Right ventricle myocardium superior (tissue), 1 donor: ENCODE results near the gene NSA2. TPM values are rescaled to one million over a fixed set of nuclear protein-coding genes. Genes with fewer than 3 reads are reported as not detected.

ENCODE experiments used
- ATAC-seq: fragments of 200-7000 bp; cut with Tn5 transposase; one replicate; pipeline ENCODE4 v1.9.1; 2020; ENCODE audit warnings: mild to moderate bottlenecking; ENCODE audit not compliant: poor library complexity
- DNase-seq: peaks from one replicate; pipeline ENCODE4 v3.0.0-alpha.2; 2020
- intact Hi-C: fragments of 100-400 bp; cut with DNase I; formaldehyde crosslinking; loops from one replicate; pipeline ENCODE4 v1.11.2; 2022
- total RNA-seq: library from RNA; stranded (reverse); fragmentation: NEBNext Ultra II Directional; extraction: Animal tissue kit (Norgen Biotek cat#: 25700); gene quantifications from one replicate; pipeline ENCODE4 v1.2.1, GENCODE V29; 2021
- donor health status: DM: no; HTN: yes; CAD: no; lungs with severe emphysema.

Gene NSA2
- total RNA-seq, 1 donor from 2014 or later, result 35.1 TPM

GRCh38 chr5:74798977-74799911 is 32.2 kb downstream of the NSA2 start:
- intact Hi-C loops, result no loop called here
- DNase-seq (no peak), ATAC-seq (no peak)

DNA sequence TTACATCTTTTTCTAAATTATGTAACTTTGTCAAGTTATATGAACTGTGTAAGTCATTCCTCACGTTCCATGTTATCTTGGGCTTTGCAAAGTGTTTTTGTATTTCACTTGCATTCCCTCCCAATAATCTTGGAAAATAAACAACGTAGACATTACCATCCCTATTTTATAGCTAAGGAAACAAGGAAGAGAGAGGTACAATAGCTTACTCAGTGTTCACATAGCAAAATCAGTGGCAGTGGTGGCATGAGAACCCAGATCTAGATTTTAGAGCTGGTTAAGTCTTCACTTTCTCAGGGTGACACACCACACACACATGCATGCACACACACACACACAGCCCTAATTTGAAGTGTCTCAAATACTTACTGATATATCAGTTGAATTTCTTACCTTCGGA is 34.1 kb downstream of the NSA2 start:
- ATAC-seq (no peak), DNase-seq (no peak)
- intact Hi-C loops, result no loop called here

DNA sequence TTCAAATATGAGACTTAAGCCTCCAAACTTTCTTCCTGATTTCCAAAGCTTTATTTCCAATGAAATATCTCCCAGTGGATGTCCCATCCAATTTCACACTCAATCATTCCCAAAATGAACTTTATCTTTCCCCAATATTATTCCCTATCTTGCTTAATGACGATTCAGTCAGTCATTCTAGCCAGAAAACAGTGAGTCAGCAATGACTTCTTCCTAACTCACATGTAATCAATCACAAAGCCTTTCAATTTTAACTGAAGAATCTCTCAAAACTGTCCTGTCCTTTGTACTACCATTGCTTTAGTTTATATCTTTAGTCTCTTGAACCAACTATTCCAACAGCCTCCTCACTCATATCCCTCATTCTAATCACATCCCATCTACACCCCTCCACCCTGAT is 34.9 kb downstream of the NSA2 start:
- DNase-seq (no peak), ATAC-seq (no peak)
- intact Hi-C loops, result no loop called here

- ATAC-seq (no peak), DNase-seq (no peak)
- intact Hi-C loops, result no loop called here
These were observed 43.9 kb downstream of the NSA2 start for GRCh38 chr5:74810915-74811314.

DNA sequence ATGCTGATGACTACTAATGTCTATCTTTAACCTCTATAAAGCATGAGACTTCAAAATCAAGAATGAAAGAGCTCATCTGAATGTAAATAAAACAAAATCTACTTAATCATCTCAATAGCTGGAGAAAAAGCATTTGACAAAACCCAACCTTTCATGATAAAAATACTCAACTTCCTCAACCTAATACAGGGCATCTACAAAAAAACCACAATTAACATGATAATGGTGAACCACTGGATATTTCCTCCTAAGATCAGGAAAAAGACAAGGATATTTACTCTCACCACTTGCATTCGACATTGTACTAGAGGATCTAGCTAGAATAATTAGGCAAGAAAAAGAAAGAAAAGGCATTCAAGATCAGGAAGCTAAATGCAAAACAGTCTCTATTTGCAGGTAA is 49.8 kb downstream of the NSA2 start:
- intact Hi-C loops, result no loop called here
- no peak for DNase-seq
- no peak for ATAC-seq

DNA sequence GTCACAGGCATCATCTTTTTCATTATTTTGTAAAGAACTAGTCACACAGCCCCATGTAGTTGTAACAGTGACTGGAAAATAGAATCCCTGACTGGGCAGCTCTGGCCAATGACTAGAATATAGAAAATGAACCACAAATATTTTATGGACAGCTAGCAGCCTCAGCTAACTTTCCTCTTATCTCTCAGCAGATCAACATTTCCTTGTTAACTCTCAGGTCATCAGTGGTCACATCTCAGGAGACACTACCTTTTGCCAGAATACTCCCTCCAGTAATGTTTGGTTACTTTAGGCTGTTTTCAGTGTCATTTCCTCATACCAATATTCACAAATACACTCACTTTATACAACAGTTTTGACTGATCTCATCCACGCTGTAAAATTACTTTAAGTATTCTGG is 55.2 kb downstream of the NSA2 start:
- no peak for ATAC-seq
- intact Hi-C loops, result no loop called here
- no peak for DNase-seq

GRCh38 chr5:74829413-74829812 is 62.4 kb downstream of the NSA2 start:
- ATAC-seq, result no peak
- DNase-seq, result no peak
- intact Hi-C loops, result no loop called here

Other genes starting within 250 kb of the NSA2 start
- 2.3 TPM for gene ENC1, start 126.5 kb upstream of the NSA2 start, total RNA-seq
- gene HEXB, start 82.0 kb upstream of the NSA2 start, total RNA-seq, result 83.6 TPM
- gene GFM2, start 132 bp upstream of the NSA2 start, total RNA-seq, result 42.3 TPM
- gene FAM169A, start 99.1 kb downstream of the NSA2 start, total RNA-seq, result 3.0 TPM